ENCODE results near the gene NWD2.

- TF ChIP-seq, protein P1, sequence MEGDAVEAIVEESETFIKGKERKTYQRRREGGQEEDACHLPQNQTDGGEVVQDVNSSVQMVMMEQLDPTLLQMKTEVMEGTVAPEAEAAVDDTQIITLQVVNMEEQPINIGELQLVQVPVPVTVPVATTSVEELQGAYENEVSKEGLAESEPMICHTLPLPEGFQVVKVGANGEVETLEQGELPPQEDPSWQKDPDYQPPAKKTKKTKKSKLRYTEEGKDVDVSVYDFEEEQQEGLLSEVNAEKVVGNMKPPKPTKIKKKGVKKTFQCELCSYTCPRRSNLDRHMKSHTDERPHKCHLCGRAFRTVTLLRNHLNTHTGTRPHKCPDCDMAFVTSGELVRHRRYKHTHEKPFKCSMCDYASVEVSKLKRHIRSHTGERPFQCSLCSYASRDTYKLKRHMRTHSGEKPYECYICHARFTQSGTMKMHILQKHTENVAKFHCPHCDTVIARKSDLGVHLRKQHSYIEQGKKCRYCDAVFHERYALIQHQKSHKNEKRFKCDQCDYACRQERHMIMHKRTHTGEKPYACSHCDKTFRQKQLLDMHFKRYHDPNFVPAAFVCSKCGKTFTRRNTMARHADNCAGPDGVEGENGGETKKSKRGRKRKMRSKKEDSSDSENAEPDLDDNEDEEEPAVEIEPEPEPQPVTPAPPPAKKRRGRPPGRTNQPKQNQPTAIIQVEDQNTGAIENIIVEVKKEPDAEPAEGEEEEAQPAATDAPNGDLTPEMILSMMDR (IDR thresholded peaks at IDR 0.05) = no peak
- TF ChIP-seq EP300 (IDR thresholded peaks at IDR 0.05) (no peak), POLR2A (IDR thresholded peaks at IDR 0.05) (no peak), POLR2AphosphoS5 (IDR thresholded peaks at IDR 0.05) (no peak)
Measured at GRCh38 chr4:37427193-37427592, 182.7 kb downstream of the NWD2 start.
